Fibroblast of mammary gland (primary cell): ENCODE results near the gene PTPA.
"Not testable (repeated sequence)": the region's sequence is repeated elsewhere in the genome, so short reads cannot be mapped to it uniquely, and the experiment has no call there.

Experiments used
- DNase-seq: peaks from one replicate; pipeline ENCODE4 v3.0.0-alpha.2; 2010; ENCODE audit warnings: low read depth
- H3K4me3 ChIP-seq: 2 replicates; pipeline ENCODE4 v1.5.1; 2011; ENCODE audit warnings: low read depth, mild to moderate bottlenecking, low read length, moderate library complexity; ENCODE audit not compliant: control insufficient read depth
- TF ChIP-seq, protein P1 (sequence below): conservative IDR thresholded peaks from 2 replicates; pipeline ENCODE4 v1.5.1; 2011; ENCODE audit warnings: low read depth, low read length, inconsistent platforms; ENCODE audit not compliant: control insufficient read depth, insufficient read depth

The PTPA gene

DNA sequence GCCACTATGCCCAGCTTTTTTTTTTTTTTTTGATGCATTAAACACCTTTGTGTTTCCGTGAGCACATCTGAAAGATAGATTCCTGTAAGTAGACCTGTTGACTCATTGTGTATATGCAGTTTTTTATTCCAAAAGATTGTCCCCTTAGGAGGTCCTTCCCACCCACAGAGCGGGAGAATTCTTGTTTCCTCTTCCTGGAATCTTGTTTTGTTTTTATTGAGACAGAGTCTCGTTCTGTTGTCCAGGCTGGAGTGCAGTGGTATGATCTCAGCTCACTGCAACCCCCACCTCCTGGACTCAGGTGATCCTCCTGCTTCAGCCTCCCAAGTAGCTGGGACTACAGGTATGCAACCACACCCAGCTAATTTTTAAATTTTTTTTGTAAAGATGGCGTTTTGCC, 7.6 kb downstream of the PTPA start:
- TF ChIP-seq, protein P1, sequence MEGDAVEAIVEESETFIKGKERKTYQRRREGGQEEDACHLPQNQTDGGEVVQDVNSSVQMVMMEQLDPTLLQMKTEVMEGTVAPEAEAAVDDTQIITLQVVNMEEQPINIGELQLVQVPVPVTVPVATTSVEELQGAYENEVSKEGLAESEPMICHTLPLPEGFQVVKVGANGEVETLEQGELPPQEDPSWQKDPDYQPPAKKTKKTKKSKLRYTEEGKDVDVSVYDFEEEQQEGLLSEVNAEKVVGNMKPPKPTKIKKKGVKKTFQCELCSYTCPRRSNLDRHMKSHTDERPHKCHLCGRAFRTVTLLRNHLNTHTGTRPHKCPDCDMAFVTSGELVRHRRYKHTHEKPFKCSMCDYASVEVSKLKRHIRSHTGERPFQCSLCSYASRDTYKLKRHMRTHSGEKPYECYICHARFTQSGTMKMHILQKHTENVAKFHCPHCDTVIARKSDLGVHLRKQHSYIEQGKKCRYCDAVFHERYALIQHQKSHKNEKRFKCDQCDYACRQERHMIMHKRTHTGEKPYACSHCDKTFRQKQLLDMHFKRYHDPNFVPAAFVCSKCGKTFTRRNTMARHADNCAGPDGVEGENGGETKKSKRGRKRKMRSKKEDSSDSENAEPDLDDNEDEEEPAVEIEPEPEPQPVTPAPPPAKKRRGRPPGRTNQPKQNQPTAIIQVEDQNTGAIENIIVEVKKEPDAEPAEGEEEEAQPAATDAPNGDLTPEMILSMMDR: no peak
- no peak overlapping the region for H3K4me3 ChIP-seq
- no peak for DNase-seq

DNA sequence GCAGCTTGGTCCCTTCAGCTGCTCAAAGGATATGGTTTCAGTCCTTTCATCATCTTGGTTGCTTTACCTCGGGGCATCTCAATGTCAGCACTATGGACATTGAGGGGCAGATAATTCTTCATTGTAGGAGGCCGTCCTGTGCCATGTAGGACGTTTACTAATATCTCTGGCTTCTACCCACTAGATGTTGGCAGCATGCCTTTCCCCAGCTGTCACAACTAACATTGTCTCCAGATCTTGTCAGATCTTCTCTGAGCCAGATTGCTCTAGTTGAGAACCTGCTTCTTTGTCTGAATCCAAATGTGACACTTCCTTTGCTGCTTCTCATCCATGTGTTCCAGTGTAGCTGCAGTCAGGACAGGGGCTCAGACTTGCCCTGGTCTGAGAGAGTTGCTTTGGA, 10.3 kb downstream of the PTPA start:
- peak; percentile 49 for DNase-seq
- TF ChIP-seq, protein P1: no peak
- H3K4me3 ChIP-seq: no peak overlapping the region

DNA sequence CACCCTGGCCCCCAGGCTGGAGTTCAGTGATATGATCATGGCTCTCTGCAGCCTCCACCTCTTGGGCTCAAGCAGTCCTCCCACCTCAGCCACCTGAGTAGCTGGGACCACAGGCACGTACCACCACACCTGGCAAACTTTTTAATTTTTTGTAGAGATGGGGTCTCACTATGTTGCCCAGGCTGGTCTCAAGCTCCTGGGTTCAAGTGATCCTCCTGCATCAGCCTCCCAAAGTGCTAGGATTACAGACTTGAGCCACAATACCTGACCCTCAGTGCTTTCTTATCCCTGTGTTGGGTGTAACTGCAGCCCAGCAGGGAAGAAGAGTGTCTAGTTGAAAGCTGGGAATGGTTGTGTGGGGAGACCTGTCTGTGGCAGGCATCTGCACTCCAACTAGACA, 10.9 kb downstream of the PTPA start:
- no peak for DNase-seq
- H3K4me3 ChIP-seq: no peak overlapping the region
- TF ChIP-seq, protein P1: no peak

DNA sequence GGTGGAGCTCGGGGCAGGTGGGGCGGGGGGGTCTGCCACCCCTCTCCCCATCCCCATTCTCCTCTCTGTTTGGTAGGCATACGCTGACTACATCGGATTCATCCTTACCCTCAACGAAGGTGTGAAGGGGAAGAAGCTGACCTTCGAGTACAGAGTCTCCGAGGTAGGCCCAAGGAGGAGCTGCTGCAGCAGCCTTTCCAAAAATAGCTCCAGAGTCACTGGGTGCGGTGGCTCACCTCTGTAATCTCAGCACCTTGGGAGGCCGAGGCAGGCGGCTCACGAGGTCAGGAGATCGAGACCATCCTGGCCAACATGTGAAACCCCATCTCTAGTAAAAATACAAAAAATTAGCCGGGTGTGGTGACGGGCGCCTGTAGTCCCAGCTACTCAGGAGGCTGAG, 11.8 kb downstream of the PTPA start:
- DNase-seq, H3K4me3 ChIP-seq: not testable (repeated sequence)

DNA sequence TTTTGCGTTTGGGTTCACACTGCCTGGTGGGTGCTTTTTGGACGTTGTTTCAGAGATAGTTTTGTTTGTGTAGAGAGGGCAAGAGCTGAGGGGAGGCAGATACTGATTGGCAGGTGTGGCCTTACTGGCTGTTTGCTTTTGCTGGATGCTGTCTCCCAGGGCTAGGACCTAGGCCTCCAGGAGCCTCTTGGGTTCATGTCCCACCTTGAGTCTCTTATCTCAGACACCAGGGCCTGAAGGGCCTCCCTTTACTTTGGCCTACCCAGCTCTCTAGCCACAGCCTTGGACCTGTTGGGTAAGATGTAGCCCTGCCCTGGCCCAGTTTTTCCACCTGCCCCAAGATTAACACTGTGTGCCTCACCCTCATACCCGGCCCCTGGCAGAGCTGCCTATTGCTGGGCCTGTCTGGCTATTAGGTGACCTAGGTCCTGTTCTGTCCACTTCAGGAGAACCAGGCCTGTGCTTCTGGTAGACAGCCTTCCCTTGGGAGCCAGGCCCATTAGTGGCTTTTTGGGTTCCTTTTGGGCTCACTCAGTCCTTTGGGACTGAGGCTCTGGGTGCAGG, 13.4 kb downstream of the PTPA start:
- TF ChIP-seq, protein P1: no peak
- H3K4me3 ChIP-seq: no peak overlapping the region
- DNase-seq: no peak

DNA sequence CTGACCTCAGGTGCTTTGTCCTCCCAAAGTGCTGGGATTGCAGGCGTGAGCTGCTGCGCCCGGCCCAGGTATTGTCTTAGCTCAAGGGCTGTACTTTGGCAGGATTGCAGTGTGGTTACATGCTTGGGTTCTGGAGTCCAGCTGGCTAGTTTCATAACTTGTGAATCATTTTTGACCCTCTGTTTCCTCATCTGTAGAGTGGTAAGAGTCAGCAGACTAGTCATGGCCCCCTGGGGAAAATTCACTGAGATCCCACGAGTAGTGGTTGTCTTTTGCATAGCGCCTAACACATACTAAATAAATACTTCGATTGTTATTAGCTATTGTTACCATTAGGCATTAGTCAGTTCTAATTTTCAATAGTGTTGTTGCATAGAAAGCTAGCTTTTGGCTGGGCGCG, 14.3 kb downstream of the PTPA start:
- peak; percentile 99 for DNase-seq
- H3K4me3 ChIP-seq: no peak overlapping the region
- TF ChIP-seq, protein P1: no peak

DNA sequence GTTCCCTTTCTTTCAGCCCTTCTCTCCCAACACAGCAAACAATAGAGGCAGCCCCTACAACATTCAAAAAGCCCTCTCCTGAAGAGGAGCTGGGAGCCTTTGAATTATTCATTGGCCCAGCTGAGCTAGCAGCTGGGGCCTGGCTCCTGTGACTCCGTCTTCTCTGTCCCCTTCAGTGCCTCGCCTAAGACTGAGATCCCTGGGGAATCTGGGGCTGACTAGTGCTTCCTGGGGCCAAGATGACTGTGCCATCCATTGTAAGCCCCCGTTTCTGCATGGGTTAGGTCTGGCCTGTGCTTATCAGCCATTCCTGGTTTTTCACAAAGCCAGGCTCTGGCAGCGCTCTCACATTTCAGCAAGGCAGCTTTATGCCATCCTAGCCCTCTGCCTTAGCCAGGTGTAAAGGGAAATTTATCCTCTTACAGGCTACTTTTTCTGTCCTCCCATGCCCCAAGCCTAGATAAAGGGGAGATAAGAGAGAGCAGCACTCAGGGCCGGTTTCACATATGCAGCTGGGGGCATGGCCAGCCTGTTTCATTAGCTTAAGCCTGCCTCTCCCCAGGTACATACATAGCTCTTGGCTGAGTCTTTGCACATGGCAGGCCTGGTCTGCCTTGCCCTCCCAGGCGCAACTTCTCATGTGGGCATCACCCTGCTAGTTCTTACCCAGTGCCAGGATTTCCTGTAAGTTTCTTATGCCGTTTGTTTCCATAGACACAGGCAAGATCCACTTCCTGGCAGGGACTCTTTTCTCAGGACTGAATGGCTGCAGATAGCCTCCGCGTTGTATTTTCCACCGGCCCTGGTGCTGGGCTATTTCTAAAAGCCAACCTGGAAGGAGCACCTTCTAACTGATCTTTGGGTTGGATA, 15.8 kb downstream of the PTPA start:
- TF ChIP-seq, protein P1: no peak
- DNase-seq: no peak
- H3K4me3 ChIP-seq: no peak overlapping the region
